ENCODE results near the gene SMOC1.

Gene SMOC1

DNA sequence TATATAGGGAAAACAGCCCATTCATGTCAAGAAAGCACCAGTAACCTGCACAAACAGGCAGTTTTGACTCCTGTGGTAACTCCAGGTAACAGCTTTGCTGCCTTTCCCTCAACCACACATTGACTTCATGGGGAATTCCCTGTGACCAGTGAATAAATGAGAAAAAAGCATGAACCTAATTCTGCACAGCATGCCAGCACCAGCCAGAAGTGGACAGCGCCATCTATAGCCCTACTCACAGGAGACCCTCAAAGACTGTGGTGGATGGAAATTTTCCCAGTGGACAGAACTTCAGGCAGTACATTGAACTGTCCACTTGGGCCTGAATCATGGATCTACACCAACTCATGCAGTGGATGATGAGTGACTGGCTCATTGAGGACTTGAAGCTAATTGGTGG is 157.4 kb downstream of the SMOC1 start:
- H3K18ac ChIP-seq (ENCODE audit: low read length) = no peak overlapping the region
- H3K27ac ChIP-seq (ENCODE audit: low read depth, low read length) = no peak overlapping the region
- H4K5ac ChIP-seq (ENCODE audit: low read length) = no peak overlapping the region
- no peak overlapping the region for H3K4me3 ChIP-seq (ENCODE audit: low read length)
- H3K23ac ChIP-seq (ENCODE audit: low read length) = no peak overlapping the region
- WGBS (ENCODE audit: extremely low coverage, insufficient coverage, low lambda C conversion rate) = no CpG with 5 or more reads among the region's 1 CpG
- peaks cover 6% of the 10 kb centered on the region for H3K4me1 ChIP-seq (ENCODE audit: control insufficient read depth, low read depth, low read length)
- H3K79me2 ChIP-seq (ENCODE audit: control insufficient read depth, insufficient read depth, low read length) = no peaks in the 10 kb centered on the region
- H3K9ac ChIP-seq (ENCODE audit: low read length) = no peak overlapping the region
- no peak overlapping the region for H3K56ac ChIP-seq (ENCODE audit: low read length)
- H3K79me1 ChIP-seq (ENCODE audit: low read length) = no peaks in the 10 kb centered on the region
- H3K27me3 ChIP-seq (ENCODE audit: insufficient read depth, low read length, poor library complexity) = no peaks in the 10 kb centered on the region
- H4K8ac ChIP-seq (ENCODE audit: low read depth, low read length) = no peak overlapping the region
- H3K4ac ChIP-seq (ENCODE audit: low read depth, low read length) = no peak overlapping the region
- no peak overlapping the region for H2BK5ac ChIP-seq (ENCODE audit: low read length)
- peak; percentile 35 for DNase-seq
- H3K36me3 ChIP-seq (ENCODE audit: control insufficient read depth, insufficient read depth, low read length) = no peaks in the 10 kb centered on the region
- H2BK15ac ChIP-seq (replicated peaks; ENCODE audit: low read depth) = no peak overlapping the region
- H3K4me2 ChIP-seq (ENCODE audit: low read length) = no peak overlapping the region
- H2AK5ac ChIP-seq (ENCODE audit: low read length) = no peak overlapping the region
- no peak overlapping the region for H2BK120ac ChIP-seq (ENCODE audit: low read depth, low read length)

DNA sequence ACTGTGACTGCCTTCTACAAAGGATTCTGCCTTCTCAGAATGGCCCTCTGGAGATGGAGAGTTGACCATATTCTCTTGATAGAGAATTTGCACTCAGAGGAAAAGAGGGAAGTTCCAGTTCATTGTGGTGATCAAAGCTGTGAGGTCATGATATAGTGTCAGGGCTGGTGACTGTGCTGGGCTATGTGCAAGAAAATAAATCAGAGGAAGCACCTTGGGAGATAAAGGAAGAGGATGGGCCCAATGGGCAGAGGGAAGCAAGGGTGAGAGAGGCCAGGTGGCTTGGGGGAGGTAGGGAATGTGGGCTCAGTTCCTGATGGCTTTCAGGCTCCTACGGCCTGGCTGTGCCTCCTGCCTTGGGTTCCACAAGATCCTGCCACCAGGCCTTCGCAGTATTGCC is 163.8 kb downstream of the SMOC1 start:
- H4K5ac ChIP-seq (ENCODE audit: low read length) = no peak overlapping the region
- no peak overlapping the region for H3K4me3 ChIP-seq (ENCODE audit: low read length)
- no peak overlapping the region for H3K18ac ChIP-seq (ENCODE audit: low read length)
- no peaks in the 10 kb centered on the region for H3K36me3 ChIP-seq (ENCODE audit: control insufficient read depth, insufficient read depth, low read length)
- no peak overlapping the region for H4K8ac ChIP-seq (ENCODE audit: low read depth, low read length)
- H3K9ac ChIP-seq (ENCODE audit: low read length) = no peak overlapping the region
- H2BK5ac ChIP-seq (ENCODE audit: low read length) = no peak overlapping the region
- no CpG with 5 or more reads among the region's 2 CpGs for WGBS (ENCODE audit: extremely low coverage, insufficient coverage, low lambda C conversion rate)
- H3K4ac ChIP-seq (ENCODE audit: low read depth, low read length) = no peak overlapping the region
- H3K23ac ChIP-seq (ENCODE audit: low read length) = no peak overlapping the region
- H3K79me1 ChIP-seq (ENCODE audit: low read length) = no peaks in the 10 kb centered on the region
- H2AK5ac ChIP-seq (ENCODE audit: low read length) = no peak overlapping the region
- no peaks in the 10 kb centered on the region for H3K27me3 ChIP-seq (ENCODE audit: insufficient read depth, low read length, poor library complexity)
- H3K79me2 ChIP-seq (ENCODE audit: control insufficient read depth, insufficient read depth, low read length) = no peaks in the 10 kb centered on the region
- H3K56ac ChIP-seq (ENCODE audit: low read length) = no peak overlapping the region
- H2BK15ac ChIP-seq (replicated peaks; ENCODE audit: low read depth) = no peak overlapping the region
- H3K4me1 ChIP-seq (ENCODE audit: control insufficient read depth, low read depth, low read length) = no peaks in the 10 kb centered on the region
- H2BK120ac ChIP-seq (ENCODE audit: low read depth, low read length) = no peak overlapping the region
- no peak overlapping the region for H3K4me2 ChIP-seq (ENCODE audit: low read length)
- no peak for DNase-seq
- no peak overlapping the region for H3K27ac ChIP-seq (ENCODE audit: low read depth, low read length)

DNA sequence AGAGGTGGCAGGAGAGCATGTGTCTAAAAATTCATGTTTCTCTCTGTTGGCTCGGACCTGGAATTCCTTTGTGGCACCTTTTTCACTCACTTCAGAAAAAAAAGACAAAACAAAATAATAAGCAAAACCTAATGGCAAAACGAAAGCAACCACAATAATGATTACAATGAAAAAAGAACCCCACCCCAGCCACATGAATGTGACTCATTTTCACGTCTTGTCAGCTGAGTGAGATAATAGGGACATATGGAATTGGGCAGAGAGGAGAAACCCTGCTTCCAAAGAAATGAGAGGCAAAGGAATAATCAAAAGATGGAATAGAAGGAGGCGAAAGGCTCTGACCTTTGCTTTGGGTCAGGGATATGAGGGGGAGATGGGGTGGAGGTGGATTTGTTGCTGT is 166.1 kb downstream of the SMOC1 start:
- H4K8ac ChIP-seq (ENCODE audit: low read depth, low read length) = no peak overlapping the region
- H3K4me1 ChIP-seq (ENCODE audit: control insufficient read depth, low read depth, low read length) = peaks cover 2% of the 10 kb centered on the region
- no peaks in the 10 kb centered on the region for H3K27me3 ChIP-seq (ENCODE audit: insufficient read depth, low read length, poor library complexity)
- no peak overlapping the region for H3K4me2 ChIP-seq (ENCODE audit: low read length)
- no peak overlapping the region for H3K18ac ChIP-seq (ENCODE audit: low read length)
- H3K56ac ChIP-seq (ENCODE audit: low read length) = no peak overlapping the region
- no peak overlapping the region for H3K23ac ChIP-seq (ENCODE audit: low read length)
- DNase-seq = no peak
- no peak overlapping the region for H3K4ac ChIP-seq (ENCODE audit: low read depth, low read length)
- H3K79me2 ChIP-seq (ENCODE audit: control insufficient read depth, insufficient read depth, low read length) = no peaks in the 10 kb centered on the region
- H4K5ac ChIP-seq (ENCODE audit: low read length) = no peak overlapping the region
- H3K4me3 ChIP-seq (ENCODE audit: low read length) = no peak overlapping the region
- no peak overlapping the region for H2BK15ac ChIP-seq (replicated peaks; ENCODE audit: low read depth)
- H3K27ac ChIP-seq (ENCODE audit: low read depth, low read length) = no peak overlapping the region
- H2BK5ac ChIP-seq (ENCODE audit: low read length) = no peak overlapping the region
- H3K36me3 ChIP-seq (ENCODE audit: control insufficient read depth, insufficient read depth, low read length) = no peaks in the 10 kb centered on the region
- WGBS (ENCODE audit: extremely low coverage, insufficient coverage, low lambda C conversion rate) = no CpG with 5 or more reads among the region's 4 CpGs
- H3K79me1 ChIP-seq (ENCODE audit: low read length) = no peaks in the 10 kb centered on the region
- H3K9ac ChIP-seq (ENCODE audit: low read length) = no peak overlapping the region
- no peak overlapping the region for H2BK120ac ChIP-seq (ENCODE audit: low read depth, low read length)
- H2AK5ac ChIP-seq (ENCODE audit: low read length) = no peak overlapping the region

DNA sequence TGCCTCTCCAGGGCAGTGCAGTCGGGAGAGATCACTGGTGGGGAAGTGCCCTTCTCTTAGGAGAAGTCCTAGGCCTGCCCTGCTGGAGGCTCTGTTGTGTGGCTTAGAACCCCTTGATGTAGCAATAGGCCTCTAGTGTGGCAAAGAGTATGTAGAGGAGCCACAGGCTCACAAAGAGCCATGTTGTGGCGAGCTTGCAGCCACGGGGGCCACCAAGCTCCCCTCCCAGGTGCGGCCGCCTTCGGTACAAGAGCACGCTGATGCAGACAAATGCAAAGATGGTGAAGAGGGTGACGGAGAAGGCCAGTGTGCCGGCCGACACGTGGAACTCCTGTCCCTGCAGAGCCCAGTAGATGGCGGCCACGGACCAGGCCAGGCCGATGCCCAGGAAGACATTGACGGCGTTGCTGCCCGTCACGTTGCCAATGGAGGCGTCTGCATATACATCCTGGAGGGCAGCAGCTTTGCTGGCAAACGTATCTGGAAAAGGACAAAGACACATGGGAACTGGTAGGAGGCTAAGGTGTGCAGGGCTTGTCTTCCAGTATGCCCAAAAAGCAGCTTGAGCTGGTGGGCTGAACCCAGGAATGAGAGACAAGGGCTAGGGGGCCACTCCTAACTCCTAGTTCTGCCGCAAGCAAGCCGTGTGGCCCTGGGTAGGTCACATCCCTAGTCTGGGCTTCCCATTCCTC is 166.8 kb downstream of the SMOC1 start:
- no peak overlapping the region for H4K5ac ChIP-seq (ENCODE audit: low read length)
- no peaks in the 10 kb centered on the region for H3K79me2 ChIP-seq (ENCODE audit: control insufficient read depth, insufficient read depth, low read length)
- H3K4me3 ChIP-seq (ENCODE audit: low read length) = no peak overlapping the region
- no peak overlapping the region for H3K9ac ChIP-seq (ENCODE audit: low read length)
- no peak overlapping the region for H2AK5ac ChIP-seq (ENCODE audit: low read length)
- no peak overlapping the region for H3K18ac ChIP-seq (ENCODE audit: low read length)
- no peak overlapping the region for H3K56ac ChIP-seq (ENCODE audit: low read length)
- no peak overlapping the region for H2BK5ac ChIP-seq (ENCODE audit: low read length)
- DNase-seq = peak; percentile 85
- H4K8ac ChIP-seq (ENCODE audit: low read depth, low read length) = no peak overlapping the region
- no peak overlapping the region for H2BK120ac ChIP-seq (ENCODE audit: low read depth, low read length)
- H3K4me2 ChIP-seq (ENCODE audit: low read length) = no peak overlapping the region
- no peaks in the 10 kb centered on the region for H3K79me1 ChIP-seq (ENCODE audit: low read length)
- H3K27me3 ChIP-seq (ENCODE audit: insufficient read depth, low read length, poor library complexity) = no peaks in the 10 kb centered on the region
- H2BK15ac ChIP-seq (replicated peaks; ENCODE audit: low read depth) = no peak overlapping the region
- no peak overlapping the region for H3K27ac ChIP-seq (ENCODE audit: low read depth, low read length)
- no peaks in the 10 kb centered on the region for H3K36me3 ChIP-seq (ENCODE audit: control insufficient read depth, insufficient read depth, low read length)
- no CpG with 5 or more reads among the region's 22 CpGs for WGBS (ENCODE audit: extremely low coverage, insufficient coverage, low lambda C conversion rate)
- no peak overlapping the region for H3K4ac ChIP-seq (ENCODE audit: low read depth, low read length)
- H3K23ac ChIP-seq (ENCODE audit: low read length) = no peak overlapping the region
- H3K4me1 ChIP-seq (ENCODE audit: control insufficient read depth, low read depth, low read length) = peaks cover 2% of the 10 kb centered on the region

DNA sequence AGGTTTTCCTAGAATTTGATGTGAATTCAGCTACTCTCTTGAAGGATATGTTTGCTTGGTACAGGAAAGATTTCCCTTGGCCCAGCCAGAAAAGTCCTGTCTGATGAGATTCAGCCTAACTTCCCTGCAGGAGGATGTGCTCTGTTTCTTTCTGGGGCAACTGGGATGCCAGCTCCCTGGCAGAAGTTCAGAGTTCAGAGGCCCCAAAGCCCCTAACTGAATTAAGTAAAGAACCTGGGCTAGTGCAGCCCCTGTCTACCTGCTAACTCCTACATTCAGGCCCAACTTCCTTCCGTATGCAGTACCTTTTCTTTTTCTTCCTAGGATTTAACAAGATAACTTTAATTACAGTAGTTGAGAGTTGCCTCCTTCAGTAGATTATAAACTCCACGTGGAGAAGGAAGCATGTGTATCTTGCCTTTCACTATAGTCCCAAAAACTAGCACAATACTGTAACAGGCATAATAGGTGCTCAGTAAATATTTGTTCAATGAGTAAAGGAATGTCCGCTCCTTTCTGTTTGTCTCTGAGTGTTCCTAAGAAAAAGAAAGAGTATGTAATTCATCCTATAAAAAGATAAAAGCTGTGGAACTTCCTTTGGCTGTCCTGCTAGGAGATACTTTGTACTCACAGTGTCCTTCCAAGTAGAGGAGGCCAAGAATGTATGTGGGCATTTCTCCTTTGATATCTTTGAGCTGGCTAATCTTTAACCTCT is 168.5 kb downstream of the SMOC1 start:
- H3K27ac ChIP-seq (ENCODE audit: low read depth, low read length) = no peak overlapping the region
- no peaks in the 10 kb centered on the region for H3K27me3 ChIP-seq (ENCODE audit: insufficient read depth, low read length, poor library complexity)
- H4K8ac ChIP-seq (ENCODE audit: low read depth, low read length) = no peak overlapping the region
- H3K79me2 ChIP-seq (ENCODE audit: control insufficient read depth, insufficient read depth, low read length) = no peaks in the 10 kb centered on the region
- DNase-seq = no peak
- no peak overlapping the region for H3K23ac ChIP-seq (ENCODE audit: low read length)
- no peak overlapping the region for H3K4me3 ChIP-seq (ENCODE audit: low read length)
- H2BK120ac ChIP-seq (ENCODE audit: low read depth, low read length) = no peak overlapping the region
- no peak overlapping the region for H2BK15ac ChIP-seq (replicated peaks; ENCODE audit: low read depth)
- no peak overlapping the region for H3K4me2 ChIP-seq (ENCODE audit: low read length)
- no peak overlapping the region for H2AK5ac ChIP-seq (ENCODE audit: low read length)
- WGBS (ENCODE audit: extremely low coverage, insufficient coverage, low lambda C conversion rate) = no CpG with 5 or more reads among the region's 3 CpGs
- H3K56ac ChIP-seq (ENCODE audit: low read length) = no peak overlapping the region
- no peaks in the 10 kb centered on the region for H3K36me3 ChIP-seq (ENCODE audit: control insufficient read depth, insufficient read depth, low read length)
- H2BK5ac ChIP-seq (ENCODE audit: low read length) = no peak overlapping the region
- no peak overlapping the region for H3K4ac ChIP-seq (ENCODE audit: low read depth, low read length)
- H4K5ac ChIP-seq (ENCODE audit: low read length) = no peak overlapping the region
- no peak overlapping the region for H3K9ac ChIP-seq (ENCODE audit: low read length)
- peaks cover 2% of the 10 kb centered on the region for H3K4me1 ChIP-seq (ENCODE audit: control insufficient read depth, low read depth, low read length)
- H3K79me1 ChIP-seq (ENCODE audit: low read length) = no peaks in the 10 kb centered on the region
- no peak overlapping the region for H3K18ac ChIP-seq (ENCODE audit: low read length)

DNA sequence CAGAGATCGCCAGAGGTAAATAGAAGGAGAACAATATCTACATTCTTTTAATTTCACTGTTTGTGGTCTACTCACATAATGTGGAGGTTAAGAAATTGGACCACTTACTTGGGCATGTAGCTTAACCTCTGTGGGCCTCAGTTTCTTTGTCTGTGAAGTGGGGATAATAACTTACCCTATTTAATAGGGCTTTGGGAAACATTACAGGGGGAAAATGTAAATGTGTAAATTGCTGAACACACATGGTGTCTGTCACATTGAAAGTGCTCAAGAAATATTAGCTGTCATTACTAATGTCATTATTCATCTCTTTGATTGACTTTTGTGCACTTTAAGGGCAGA is 169.1 kb downstream of the SMOC1 start:
- no peak for DNase-seq
- H3K36me3 ChIP-seq (ENCODE audit: control insufficient read depth, insufficient read depth, low read length) = no peaks in the 10 kb centered on the region
- H2AK5ac ChIP-seq (ENCODE audit: low read length) = no peak overlapping the region
- H3K23ac ChIP-seq (ENCODE audit: low read length) = no peak overlapping the region
- H3K4me2 ChIP-seq (ENCODE audit: low read length) = no peak overlapping the region
- no peak overlapping the region for H3K9ac ChIP-seq (ENCODE audit: low read length)
- H4K5ac ChIP-seq (ENCODE audit: low read length) = no peak overlapping the region
- no CpG with 5 or more reads among the region's 1 CpG for WGBS (ENCODE audit: extremely low coverage, insufficient coverage, low lambda C conversion rate)
- no peaks in the 10 kb centered on the region for H3K79me1 ChIP-seq (ENCODE audit: low read length)
- H3K56ac ChIP-seq (ENCODE audit: low read length) = no peak overlapping the region
- no peak overlapping the region for H2BK5ac ChIP-seq (ENCODE audit: low read length)
- H3K27ac ChIP-seq (ENCODE audit: low read depth, low read length) = no peak overlapping the region
- no peak overlapping the region for H2BK120ac ChIP-seq (ENCODE audit: low read depth, low read length)
- H3K4me3 ChIP-seq (ENCODE audit: low read length) = no peak overlapping the region
- H4K8ac ChIP-seq (ENCODE audit: low read depth, low read length) = no peak overlapping the region
- no peaks in the 10 kb centered on the region for H3K79me2 ChIP-seq (ENCODE audit: control insufficient read depth, insufficient read depth, low read length)
- H3K4me1 ChIP-seq (ENCODE audit: control insufficient read depth, low read depth, low read length) = peaks cover 2% of the 10 kb centered on the region
- H3K4ac ChIP-seq (ENCODE audit: low read depth, low read length) = no peak overlapping the region
- no peak overlapping the region for H3K18ac ChIP-seq (ENCODE audit: low read length)
- no peaks in the 10 kb centered on the region for H3K27me3 ChIP-seq (ENCODE audit: insufficient read depth, low read length, poor library complexity)
- H2BK15ac ChIP-seq (replicated peaks; ENCODE audit: low read depth) = no peak overlapping the region

Data from mesendoderm (in vitro differentiated cells).